HG02981 (cell line): ENCODE data around the gene DISP2.

ENCODE experiments used
- ATAC-seq: cut with Tn5 transposase; IDR thresholded peaks from one replicate; pipeline ENCODE4 v1.9.1; 2021; ENCODE audit warnings: mild to moderate bottlenecking, moderate library complexity; ENCODE audit not compliant: unreplicated experiment

DISP2 gene

GRCh38 chr15:40382580-40383456 is 24.8 kb downstream of the DISP2 start, which contains the start of gene KNSTRN:
KNSTRN (plus strand) TSS chr15:40382721; CDS start chr15:40382836, 115 bp downstream.
- ATAC-seq: peak; percentile 96

GRCh38 chr15:40386480-40386879 is 28.5 kb downstream of the DISP2 start:
- ATAC-seq: no peak

- ATAC-seq: no peak
These were observed 31.2 kb downstream of the DISP2 start for GRCh38 chr15:40388941-40389823.

GRCh38 chr15:40389824-40390595 is 32.0 kb downstream of the DISP2 start:
- ATAC-seq: no peak

- ATAC-seq: no peak
These were observed 35.2 kb downstream of the DISP2 start for GRCh38 chr15:40392986-40393948.

GRCh38 chr15:40397688-40398412 is 39.8 kb downstream of the DISP2 start:
- ATAC-seq: no peak

GRCh38 chr15:40398413-40398873 is 40.4 kb downstream of the DISP2 start:
- peak; percentile 49 for ATAC-seq

- ATAC-seq: no peak
These were observed 41.4 kb downstream of the DISP2 start for GRCh38 chr15:40399370-40399769.

GRCh38 chr15:40405501-40406381 is 47.7 kb downstream of the DISP2 start, which contains the start of gene IVD:
IVD (plus strand) TSS chr15:40405795; CDS start chr15:40405828, 33 bp downstream.
- ATAC-seq: peak; percentile 89

GRCh38 chr15:40407330-40407990 is 49.4 kb downstream of the DISP2 start:
- ATAC-seq: no peak

GRCh38 chr15:40409366-40409765 is 51.3 kb downstream of the DISP2 start:
- no peak for ATAC-seq

- no peak for ATAC-seq
These were observed 52.5 kb downstream of the DISP2 start for GRCh38 chr15:40410476-40410875.

GRCh38 chr15:40412095-40412759 is 54.2 kb downstream of the DISP2 start:
- ATAC-seq: no peak

GRCh38 chr15:40413036-40413435 is 55.0 kb downstream of the DISP2 start:
- no peak for ATAC-seq

- ATAC-seq: no peak
These were observed 56.8 kb downstream of the DISP2 start for GRCh38 chr15:40414816-40415215.

GRCh38 chr15:40415226-40415625 is 57.2 kb downstream of the DISP2 start:
- ATAC-seq: no peak

GRCh38 chr15:40416056-40416455 is 58.0 kb downstream of the DISP2 start:
- ATAC-seq: no peak
